GM12873 (cell line): ENCODE data around the gene DNAI1.

Experiments used
- TF ChIP-seq, protein P1 (sequence below): IDR thresholded peaks from 2 replicates; pipeline ENCODE4 v1.5.1; 2012; ENCODE audit warnings: low read depth, mild to moderate bottlenecking, moderate library complexity, low read length, control low read depth; ENCODE audit not compliant: insufficient read depth; ENCODE audit errors: missing control alignments

DNAI1 gene

DNA sequence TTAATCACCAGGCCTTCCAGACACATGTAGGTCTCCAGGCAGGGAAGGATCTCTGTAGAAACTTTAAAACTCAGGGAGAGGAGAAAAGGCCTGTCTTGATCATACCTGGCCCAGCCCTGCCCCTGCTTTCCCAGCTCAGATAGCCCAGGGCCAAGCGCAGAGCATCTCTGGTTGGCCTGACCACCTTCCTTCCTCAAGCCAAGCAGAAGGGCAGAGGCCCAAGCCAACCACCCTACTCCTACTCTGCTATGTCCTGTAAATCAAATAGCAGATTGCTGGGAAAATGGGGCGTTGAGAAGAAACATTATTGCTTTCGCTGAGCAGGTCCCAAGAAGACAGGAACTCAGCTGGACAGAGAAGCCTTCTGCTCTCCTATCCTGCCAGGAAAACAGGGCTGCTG is 49.9 kb downstream of the DNAI1 start:
- TF ChIP-seq, protein P1, sequence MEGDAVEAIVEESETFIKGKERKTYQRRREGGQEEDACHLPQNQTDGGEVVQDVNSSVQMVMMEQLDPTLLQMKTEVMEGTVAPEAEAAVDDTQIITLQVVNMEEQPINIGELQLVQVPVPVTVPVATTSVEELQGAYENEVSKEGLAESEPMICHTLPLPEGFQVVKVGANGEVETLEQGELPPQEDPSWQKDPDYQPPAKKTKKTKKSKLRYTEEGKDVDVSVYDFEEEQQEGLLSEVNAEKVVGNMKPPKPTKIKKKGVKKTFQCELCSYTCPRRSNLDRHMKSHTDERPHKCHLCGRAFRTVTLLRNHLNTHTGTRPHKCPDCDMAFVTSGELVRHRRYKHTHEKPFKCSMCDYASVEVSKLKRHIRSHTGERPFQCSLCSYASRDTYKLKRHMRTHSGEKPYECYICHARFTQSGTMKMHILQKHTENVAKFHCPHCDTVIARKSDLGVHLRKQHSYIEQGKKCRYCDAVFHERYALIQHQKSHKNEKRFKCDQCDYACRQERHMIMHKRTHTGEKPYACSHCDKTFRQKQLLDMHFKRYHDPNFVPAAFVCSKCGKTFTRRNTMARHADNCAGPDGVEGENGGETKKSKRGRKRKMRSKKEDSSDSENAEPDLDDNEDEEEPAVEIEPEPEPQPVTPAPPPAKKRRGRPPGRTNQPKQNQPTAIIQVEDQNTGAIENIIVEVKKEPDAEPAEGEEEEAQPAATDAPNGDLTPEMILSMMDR, result no peak

DNA sequence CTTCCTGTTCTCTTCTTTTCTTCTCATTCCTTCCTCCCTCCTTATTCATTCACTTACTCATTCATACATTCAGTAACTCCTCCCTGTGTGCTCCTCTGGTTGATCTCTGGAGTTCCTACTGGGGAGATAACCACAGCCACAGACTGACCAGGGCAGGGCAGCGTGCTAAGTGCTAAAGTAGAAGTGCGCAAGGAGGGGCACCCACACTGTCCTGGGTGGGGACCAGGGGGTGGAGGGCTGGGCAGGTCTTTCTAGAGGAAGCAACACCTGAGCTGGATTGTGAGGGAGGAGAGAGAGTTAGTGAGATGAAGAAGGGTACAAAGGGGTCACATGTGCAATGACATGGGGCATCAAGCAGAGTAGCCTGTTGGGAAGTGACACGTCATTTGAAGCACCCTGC is 50.3 kb downstream of the DNAI1 start:
- TF ChIP-seq, protein P1, result no peak

DNA sequence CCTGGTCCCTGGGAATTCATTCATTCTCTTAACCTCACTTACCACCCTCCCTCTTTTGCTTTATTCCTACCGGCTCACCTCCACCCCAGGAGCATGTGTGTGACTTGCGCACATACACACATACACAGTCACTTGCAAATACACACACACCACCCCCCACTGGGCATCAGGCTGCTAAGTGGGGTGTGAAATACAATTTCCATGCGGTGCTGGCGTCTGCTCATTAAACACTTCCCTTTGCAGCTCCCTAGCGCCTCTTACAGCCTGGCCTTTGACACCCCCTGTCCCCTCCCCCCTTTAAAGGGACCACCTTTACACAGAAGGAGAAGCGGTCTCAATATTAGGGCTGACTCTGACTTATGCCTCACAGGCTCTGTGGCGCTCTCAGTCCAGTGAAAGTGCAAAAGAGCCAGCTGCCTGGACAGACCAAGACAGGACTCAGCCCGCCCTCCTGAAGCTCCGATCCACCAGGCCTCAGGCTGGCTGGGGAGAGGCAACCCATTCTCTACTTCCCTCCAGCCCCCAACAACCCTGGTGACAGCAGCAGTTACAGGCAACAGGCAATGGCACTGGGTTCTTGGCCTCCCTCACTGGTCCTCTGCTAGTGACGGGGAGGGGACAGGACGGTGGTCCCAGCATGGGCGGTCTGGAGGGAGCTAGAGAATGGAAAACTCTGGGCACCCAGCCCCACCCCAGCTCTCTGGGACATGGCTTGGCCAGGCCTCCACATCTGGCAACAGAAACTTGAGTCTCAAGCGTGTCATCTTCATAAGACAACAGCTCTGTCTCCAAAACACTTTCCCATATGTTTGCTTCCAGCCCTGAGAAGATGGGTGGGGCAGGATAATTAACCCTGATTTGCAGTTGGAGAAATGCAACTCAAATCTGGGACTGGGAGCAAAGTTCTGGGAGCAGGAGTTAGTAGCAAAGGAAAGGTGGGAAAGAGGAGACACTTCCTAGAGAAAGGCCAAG is 52.2 kb downstream of the DNAI1 start:
- TF ChIP-seq, protein P1, result no peak

DNA sequence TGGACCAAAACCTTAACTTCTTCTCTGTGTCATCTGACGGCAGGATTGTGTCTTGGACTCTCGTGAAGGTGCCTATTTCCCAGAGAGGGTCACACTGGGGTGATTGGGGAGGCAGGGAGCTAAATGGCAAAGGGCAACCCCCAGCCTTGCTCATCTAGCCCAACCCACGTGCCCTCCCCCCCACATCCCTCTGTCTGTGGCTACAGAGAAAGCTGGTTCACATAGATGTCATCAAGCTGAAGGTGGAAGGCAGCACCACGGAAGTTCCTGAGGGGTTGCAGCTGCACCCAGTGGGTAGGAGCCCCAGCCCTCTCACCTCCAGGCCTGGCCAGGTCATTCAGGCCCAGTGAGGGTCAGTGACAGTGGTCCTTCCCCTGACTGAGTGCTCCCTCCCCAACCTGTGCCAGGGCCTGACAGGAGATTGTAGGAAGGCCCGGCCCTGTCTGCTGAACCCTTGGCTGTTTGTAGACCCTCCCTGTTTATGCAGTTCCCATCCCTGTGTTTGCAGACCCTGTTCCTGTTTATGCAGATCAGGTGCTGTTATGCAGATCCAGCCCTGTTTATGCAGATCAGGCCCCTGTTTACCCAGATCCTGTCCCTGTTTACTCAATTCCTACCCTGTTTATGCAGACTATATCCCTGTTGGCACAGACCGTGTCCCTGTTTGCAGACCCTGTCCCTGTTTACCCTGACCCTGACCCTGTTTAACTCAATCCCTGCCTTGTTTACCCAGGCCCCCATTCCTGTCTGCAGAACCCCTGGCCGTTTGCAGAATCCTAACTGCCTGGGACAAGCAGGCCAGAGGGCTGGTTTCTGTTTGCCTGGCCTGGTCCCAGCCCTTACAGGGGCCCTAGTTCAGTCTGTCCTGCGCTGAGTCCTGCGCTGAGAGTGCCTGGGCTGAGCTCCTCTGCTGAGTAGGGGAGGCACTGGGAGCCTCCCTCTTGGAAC is 53.8 kb downstream of the DNAI1 start:
- TF ChIP-seq, protein P1, result no peak

DNA sequence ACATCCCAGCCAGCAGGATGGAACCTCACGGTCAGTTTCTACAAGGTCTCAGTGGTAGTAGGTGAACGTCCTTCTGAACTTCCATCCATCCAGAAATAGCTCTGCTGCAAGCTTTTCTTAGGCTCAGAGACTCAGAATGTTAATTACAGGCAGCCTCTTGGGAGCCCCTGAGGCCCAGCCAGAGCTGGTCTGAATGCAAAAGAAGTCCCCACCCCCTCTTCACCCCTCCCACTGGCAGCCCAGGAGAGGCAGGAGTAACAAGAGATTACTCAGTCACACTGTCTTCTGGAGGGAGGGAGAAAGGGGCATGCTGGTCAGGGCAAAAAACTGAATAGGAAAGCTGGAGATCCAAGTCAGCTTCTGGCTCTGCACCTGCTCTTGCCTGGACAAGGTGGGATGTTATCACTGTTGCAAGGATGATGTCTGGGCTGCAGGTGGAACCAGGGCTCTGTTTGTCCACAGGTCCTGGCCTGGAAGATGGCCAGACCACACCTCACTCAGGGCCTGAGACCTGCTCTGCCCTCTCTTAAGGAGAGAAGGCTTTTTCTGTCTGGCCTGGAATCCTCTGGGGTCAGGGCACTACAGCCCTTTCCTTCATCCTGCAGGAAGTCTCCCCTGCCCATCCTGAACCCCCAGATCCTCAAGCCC is 55.1 kb downstream of the DNAI1 start:
- TF ChIP-seq, protein P1, result no peak

DNA sequence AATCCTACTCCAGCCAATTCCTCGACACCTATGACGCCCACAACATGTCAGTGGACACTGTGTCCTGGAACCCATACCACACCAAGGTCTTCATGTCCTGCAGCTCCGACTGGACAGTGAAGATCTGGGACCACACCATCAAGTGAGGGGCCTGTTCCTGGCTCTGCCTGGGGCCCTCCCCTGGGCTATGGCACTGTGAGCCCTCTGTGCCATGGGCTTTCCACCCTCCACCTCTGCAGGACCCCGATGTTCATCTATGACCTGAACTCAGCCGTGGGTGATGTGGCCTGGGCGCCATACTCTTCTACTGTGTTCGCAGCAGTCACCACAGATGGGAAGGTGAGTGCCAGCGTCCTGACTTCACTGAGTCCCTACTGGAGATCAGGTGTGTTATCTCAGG is 55.8 kb downstream of the DNAI1 start:
- TF ChIP-seq, protein P1, result no peak
